UCSD-AML1 (cell line): ENCODE measurements around the gene STAT5B.

Source experiments
- DNase-seq: peaks from one replicate; lab custom pipeline; 2025; ENCODE audit not compliant: unreplicated experiment; lab: John Stamatoyannopoulos, UW

The STAT5B gene

GRCh38 chr17:42180922-42181850, 95.0 kb downstream of the STAT5B start, which contains the start of gene KCNH4:
KCNH4 (minus strand) TSS chr17:42181142; CDS start chr17:42180945, 197 bp downstream.
- peak; percentile 95 for DNase-seq

GRCh38 chr17:42180411-42180921, 95.7 kb downstream of the STAT5B start:
- no peak for DNase-seq

- DNase-seq, result no peak
Measured at GRCh38 chr17:42179911-42180410, 96.2 kb downstream of the STAT5B start.

- no peak for DNase-seq
Measured at GRCh38 chr17:42179335-42179734, 96.9 kb downstream of the STAT5B start.

GRCh38 chr17:42178817-42179216, 97.4 kb downstream of the STAT5B start:
- DNase-seq, result peak; percentile 27

GRCh38 chr17:42177684-42178083, 98.5 kb downstream of the STAT5B start:
- DNase-seq, result no peak

- no peak for DNase-seq
Measured at GRCh38 chr17:42174126-42174783, 101.9 kb downstream of the STAT5B start.

- DNase-seq, result no peak
Measured at GRCh38 chr17:42171831-42172230, 104.4 kb downstream of the STAT5B start.

- DNase-seq, result no peak
Measured at GRCh38 chr17:42169351-42169750, 106.8 kb downstream of the STAT5B start.

GRCh38 chr17:42167807-42168206, 108.4 kb downstream of the STAT5B start:
- DNase-seq, result no peak

- DNase-seq, result no peak
Measured at GRCh38 chr17:42166196-42166763, 109.9 kb downstream of the STAT5B start.

GRCh38 chr17:42165751-42166150, 110.4 kb downstream of the STAT5B start:
- DNase-seq, result no peak

- DNase-seq, result no peak
Measured at GRCh38 chr17:42163696-42164407, 112.3 kb downstream of the STAT5B start.

- DNase-seq, result peak; percentile 48
Measured at GRCh38 chr17:42163113-42163512, 113.1 kb downstream of the STAT5B start.

- DNase-seq, result no peak
Measured at GRCh38 chr17:42160531-42160910, 115.7 kb downstream of the STAT5B start.

- DNase-seq, result no peak
Measured at GRCh38 chr17:42159796-42160530, 116.2 kb downstream of the STAT5B start.

- DNase-seq, result no peak
Measured at GRCh38 chr17:42155614-42156045, 120.6 kb downstream of the STAT5B start.

GRCh38 chr17:42153919-42154742, 122.1 kb downstream of the STAT5B start:
- DNase-seq, result peak; percentile 30
